AG04449 (cell line): ENCODE results near the gene SOWAHA.
A peak's percentile ranks its signal among the peaks of the same experiment; 100 is the strongest.

Experiments used
- CTCF ChIA-PET: fragments of 350-600 bp; formaldehyde crosslinking; extraction: SDS; loops from one replicate; lab custom pipeline; 2021; ENCODE audit warnings: antibody characterized with exemption; lab: Yijun Ruan, JAX
- POLR2A ChIA-PET: fragments of 400-600, 350-600 bp; formaldehyde crosslinking; extraction: SDS; loops from one replicate; lab custom pipeline; 2020; ENCODE audit warnings: antibody characterized with exemption, inconsistent platforms; lab: Yijun Ruan, JAX
- DNase-seq: peaks from one replicate; pipeline ENCODE4 v3.0.0-alpha.2; 2010; ENCODE audit warnings: low read depth, low spot score
- H3K4me3 ChIP-seq: 2 replicates; pipeline ENCODE4 v1.5.1; 2011; ENCODE audit warnings: low read depth, mild to moderate bottlenecking, control low read depth, low read length
- TF ChIP-seq, protein P1 (sequence below): IDR thresholded peaks from one replicate; pipeline ENCODE4 v1.5.1; 2011; ENCODE audit warnings: mild to moderate bottlenecking, moderate library complexity, low read length, control low read depth, inconsistent platforms; ENCODE audit not compliant: insufficient read depth; ENCODE audit errors: missing control alignments

The SOWAHA gene

GRCh38 chr5:132829742-132830435 lies 16.8 kb downstream of the SOWAHA start:
- no peak for DNase-seq
- TF ChIP-seq, protein P1, sequence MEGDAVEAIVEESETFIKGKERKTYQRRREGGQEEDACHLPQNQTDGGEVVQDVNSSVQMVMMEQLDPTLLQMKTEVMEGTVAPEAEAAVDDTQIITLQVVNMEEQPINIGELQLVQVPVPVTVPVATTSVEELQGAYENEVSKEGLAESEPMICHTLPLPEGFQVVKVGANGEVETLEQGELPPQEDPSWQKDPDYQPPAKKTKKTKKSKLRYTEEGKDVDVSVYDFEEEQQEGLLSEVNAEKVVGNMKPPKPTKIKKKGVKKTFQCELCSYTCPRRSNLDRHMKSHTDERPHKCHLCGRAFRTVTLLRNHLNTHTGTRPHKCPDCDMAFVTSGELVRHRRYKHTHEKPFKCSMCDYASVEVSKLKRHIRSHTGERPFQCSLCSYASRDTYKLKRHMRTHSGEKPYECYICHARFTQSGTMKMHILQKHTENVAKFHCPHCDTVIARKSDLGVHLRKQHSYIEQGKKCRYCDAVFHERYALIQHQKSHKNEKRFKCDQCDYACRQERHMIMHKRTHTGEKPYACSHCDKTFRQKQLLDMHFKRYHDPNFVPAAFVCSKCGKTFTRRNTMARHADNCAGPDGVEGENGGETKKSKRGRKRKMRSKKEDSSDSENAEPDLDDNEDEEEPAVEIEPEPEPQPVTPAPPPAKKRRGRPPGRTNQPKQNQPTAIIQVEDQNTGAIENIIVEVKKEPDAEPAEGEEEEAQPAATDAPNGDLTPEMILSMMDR, result peak; percentile 96
- H3K4me3 ChIP-seq, result peak overlapping the region; percentile 64
- CTCF ChIA-PET, result interaction anchor here (0.7 to 12.8 kb wide), 24 partner anchors 9 to 301 kb away, joined by 3 to 197 read pairs (median 5); partner anchors contain the start of genes GDF9, SOWAHA and UQCRQ
- POLR2A ChIA-PET, result no interaction called here

DNA sequence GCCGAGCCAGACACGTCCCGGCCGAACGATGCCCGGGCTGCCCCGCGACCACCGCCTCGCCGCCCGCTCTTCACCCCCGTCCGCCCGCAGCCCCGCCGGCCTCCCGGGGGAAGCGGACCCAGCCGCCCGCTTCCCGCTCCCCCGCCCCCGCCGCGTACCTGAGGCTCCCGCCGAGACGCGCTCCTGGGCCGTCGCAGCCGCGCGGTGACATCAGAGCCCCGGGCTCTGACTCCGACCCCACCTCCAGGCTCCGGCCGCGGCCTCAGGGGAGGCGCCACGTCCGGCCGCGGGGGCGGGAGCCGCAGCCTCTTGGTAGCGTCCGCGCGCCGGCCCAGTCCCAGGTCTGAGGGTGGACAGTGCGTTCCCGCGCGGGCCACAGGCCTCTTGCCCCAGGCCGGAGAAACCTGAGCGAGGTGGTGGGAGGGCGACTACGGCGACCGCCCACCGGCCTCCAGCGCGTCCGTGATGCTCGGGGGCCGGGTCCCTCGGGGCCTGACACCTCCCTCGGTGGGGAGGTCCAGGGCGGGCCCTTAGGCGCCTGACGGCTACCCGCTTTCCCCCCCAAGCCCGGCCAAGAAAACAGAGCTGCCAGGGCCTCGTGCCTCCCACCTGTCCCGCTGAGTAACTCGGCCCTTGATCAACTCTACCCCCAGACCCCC lies 17.5 kb downstream of the SOWAHA start, which contains the start of gene SHROOM1:
Gene SHROOM1 (minus strand): TSS at position 212 of the 659 bp plus-strand sequence. CDS start 4,507 bp downstream, outside the sequence.
- TF ChIP-seq, protein P1, result no peak
- ChIA-PET CTCF (interaction anchor here (0.9 to 12.8 kb wide), 18 partner anchors 8 to 302 kb away, joined by 3 to 197 read pairs (median 6); partner anchors contain the start of genes GDF9, SOWAHA and UQCRQ), POLR2A (interaction anchor here (0.6 to 1.3 kb wide), 2 partner anchors 11 to 322 kb away, joined by 3 read pairs; no protein-coding TSS in a partner anchor)
- peak within 1 kb of the TSS; percentile 64 for H3K4me3 ChIP-seq
- DNase-seq, result no peak

DNA sequence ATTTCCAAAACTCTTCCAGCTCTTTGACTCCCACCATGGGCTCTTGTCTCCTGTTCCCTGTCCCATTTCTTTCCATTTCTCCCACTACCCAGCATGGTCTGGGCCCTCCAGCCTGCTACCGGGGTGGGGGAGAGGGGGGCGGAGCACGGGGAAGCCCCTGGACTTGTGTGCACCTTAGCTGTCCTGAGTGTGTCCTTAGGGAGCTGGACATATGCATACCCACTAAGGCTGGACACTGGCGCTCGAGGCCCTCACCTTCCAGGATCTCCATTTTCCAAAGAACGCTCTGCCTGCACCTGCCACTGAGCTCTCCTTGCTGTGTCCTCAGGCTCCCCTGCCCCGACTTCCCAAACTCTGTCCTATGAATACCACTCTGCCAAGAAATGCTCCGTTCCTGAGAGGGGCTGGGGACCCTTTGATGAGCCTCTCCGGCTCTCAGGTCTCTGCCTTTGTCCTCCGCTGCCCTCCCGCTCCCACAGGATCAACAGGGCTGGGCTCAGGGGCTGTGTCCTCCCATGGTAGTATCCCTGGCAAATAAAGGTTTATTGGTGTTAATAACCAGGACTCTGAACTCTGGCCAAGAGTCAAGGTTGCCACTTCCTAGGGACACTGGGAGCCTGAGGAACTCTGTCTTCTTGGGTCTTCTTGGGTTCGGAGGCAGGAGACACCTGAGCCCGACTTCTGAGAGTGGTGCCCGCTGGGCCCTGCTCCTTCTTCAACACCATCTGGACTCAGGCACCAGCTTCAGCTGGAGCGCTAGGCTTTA lies 18.2 kb downstream of the SOWAHA start:
- DNase-seq, result no peak
- TF ChIP-seq, protein P1, result no peak
- peak overlapping the region; percentile 64; the same call in 1 of the 2 replicates for H3K4me3 ChIP-seq
- POLR2A ChIA-PET, result interaction anchor here (0.6 to 1.3 kb wide), 2 partner anchors 12 to 322 kb away, joined by 3 read pairs; no protein-coding TSS in a partner anchor
- CTCF ChIA-PET, result interaction anchor here (0.9 to 12.8 kb wide), 10 partner anchors 8 to 53 kb away, joined by 3 to 197 read pairs (median 6); partner anchors contain the start of genes GDF9, SOWAHA and UQCRQ

DNA sequence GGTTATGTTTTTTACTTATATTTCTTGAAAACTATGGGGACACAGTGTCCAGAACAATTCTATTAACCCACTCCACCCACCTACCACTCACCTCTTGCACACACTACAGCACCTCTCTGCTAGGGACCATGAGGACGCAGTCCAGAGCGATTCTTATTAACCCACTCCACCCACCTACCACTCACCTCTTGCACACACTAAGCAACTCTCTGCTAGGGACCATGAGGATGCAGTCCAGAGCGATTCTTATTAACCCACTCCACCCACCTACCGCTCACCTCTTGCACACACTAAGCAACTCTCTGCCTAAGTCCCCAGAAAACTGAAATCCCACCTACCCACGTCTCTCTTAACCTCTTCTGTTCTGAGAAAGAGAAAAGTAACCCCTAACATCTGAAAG lies 19.5 kb downstream of the SOWAHA start:
- H3K4me3 ChIP-seq, result no peak overlapping the region
- DNase-seq, result no peak
- TF ChIP-seq, protein P1, result no peak
- POLR2A ChIA-PET, result no interaction called here
- CTCF ChIA-PET, result interaction anchor here (0.7 to 12.8 kb wide), 5 partner anchors 14 to 50 kb away, joined by 3 to 197 read pairs (median 14); partner anchors contain the start of genes GDF9, SOWAHA and UQCRQ

- no peak overlapping the region for H3K4me3 ChIP-seq
- TF ChIP-seq, protein P1, result no peak
- no peak for DNase-seq
- POLR2A ChIA-PET, result no interaction called here
- CTCF ChIA-PET, result interaction anchor here (1.5 to 12.8 kb wide), 3 partner anchors 14 to 49 kb away, joined by 7 to 197 read pairs (median 14); partner anchors contain the start of gene SOWAHA
Measured at GRCh38 chr5:132834057-132834456, 21.0 kb downstream of the SOWAHA start.
